Peyer's patch (tissue), 4 donors: ENCODE measurements around the gene SCN2B. TPM values are rescaled to one million over a fixed set of nuclear protein-coding genes. Genes with fewer than 3 reads are reported as not detected.
"Not testable (repeated sequence)": the region's sequence is repeated elsewhere in the genome, so short reads cannot be mapped to it uniquely, and the experiment has no call there.

Experiments
- DNase-seq, 3 donors: peaks; one replicate each; pipeline ENCODE4 v3.0.0-alpha.2; 2017 to 2019
- H3K27ac ChIP-seq, 4 donors: fragments of 200-600 bp; sonication (generic); one replicate each; pipeline ENCODE4 v1.5.1; 2016 to 2019
- H3K27me3 ChIP-seq, 2 donors: fragments of 200-600 bp; sonication (generic); one replicate each; pipeline ENCODE4 v1.5.1; 2019
- H3K36me3 ChIP-seq, 3 donors: fragments of 200-600 bp; sonication (generic); one replicate each; pipeline ENCODE4 v1.5.1; 2016 to 2019
- H3K4me1 ChIP-seq, 4 donors: fragments of 200-600 bp; sonication (generic); one replicate each; pipeline ENCODE4 v1.5.1; 2016 to 2019
- H3K4me3 ChIP-seq, 4 donors: fragments of 200-600 bp; sonication (generic); 1 replicate in 3 of 4; 2 replicates in 1 of 4; pipeline ENCODE4 v1.5.1; 2016 to 2019; ENCODE audit warnings: mild to moderate bottlenecking in 1 of 4
- H3K9me3 ChIP-seq, 4 donors: fragments of 200-600 bp; sonication (generic); one replicate each; pipeline ENCODE4 v1.5.1; 2016 to 2019; ENCODE audit warnings: mild to moderate bottlenecking in 1 of 4
- CTCF ChIP-seq, 6 experiments: fragments of 450-650 bp in 4 of 6; fragments of 200-600 bp in 2 of 6; sonication (generic) in 1 of 6; IDR thresholded peaks; one replicate each; pipeline ENCODE4 v1.5.1; 2017 to 2019; ENCODE audit warnings: antibody characterized with exemption in 6 of 6, mild to moderate bottlenecking in 3 of 6, moderate library complexity in 1 of 6
- POLR2A ChIP-seq, 2 donors: fragments of 450-650 bp; IDR thresholded peaks; one replicate each; pipeline ENCODE4 v1.5.1; 2017; ENCODE audit warnings: antibody characterized with exemption in 2 of 2, mild to moderate bottlenecking in 2 of 2, moderate library complexity in 2 of 2
- total RNA-seq, 4 donors: library from RNA; depleted of rRNA; stranded (reverse); fragments of >200 nt; gene quantifications; one replicate each; pipeline ENCODE4 v1.1.0, GENCODE V29; 2016

The SCN2B gene
- total RNA-seq, 4 donors from 2014 or later, result 0.13 to 0.38 TPM; not detected in 2

- H3K27me3 ChIP-seq, result no peaks in the 10 kb centered on the region
- H3K4me3 ChIP-seq, result no peak overlapping the region
- DNase-seq, result no peak
- TF ChIP-seq POLR2A (IDR thresholded peaks at IDR 0.05), result no peak
- TF ChIP-seq CTCF (IDR thresholded peaks at IDR 0.05), result no peak
- no peaks in the 10 kb centered on the region for H3K36me3 ChIP-seq
- peaks cover 0 to 2% (median 0%) of the 10 kb centered on the region in 4 donors for H3K9me3 ChIP-seq
- H3K4me1 ChIP-seq, result peaks cover 0 to 24% (median 0%) of the 10 kb centered on the region in 4 donors
- H3K27ac ChIP-seq, result peak overlapping the region in 1 of 4 donors; percentile 64
Measured at GRCh38 chr11:118193910-118194566, 17.6 kb upstream of the SCN2B start.

GRCh38 chr11:118192817-118193216, 16.4 kb upstream of the SCN2B start:
- not testable (repeated sequence) for H3K9me3 ChIP-seq, H3K27me3 ChIP-seq, H3K36me3 ChIP-seq, H3K4me3 ChIP-seq, DNase-seq, H3K27ac ChIP-seq
- peaks cover 0 to 13% (median 0%) of the 10 kb centered on the region in 4 donors for H3K4me1 ChIP-seq

- not testable (repeated sequence) for DNase-seq, H3K36me3 ChIP-seq, H3K9me3 ChIP-seq, H3K4me3 ChIP-seq, H3K27me3 ChIP-seq, H3K27ac ChIP-seq
- peaks cover 0 to 13% (median 0%) of the 10 kb centered on the region in 4 donors for H3K4me1 ChIP-seq
Measured at GRCh38 chr11:118190942-118191506, 14.6 kb upstream of the SCN2B start.

GRCh38 chr11:118186346-118187107, 10.1 kb upstream of the SCN2B start:
- no peak overlapping the region for H3K27ac ChIP-seq
- no peaks in the 10 kb centered on the region for H3K4me1 ChIP-seq
- H3K36me3 ChIP-seq, result no peaks in the 10 kb centered on the region
- H3K4me3 ChIP-seq, result no peak overlapping the region
- TF ChIP-seq CTCF (IDR thresholded peaks at IDR 0.05) (no peak), POLR2A (IDR thresholded peaks at IDR 0.05) (no peak)
- H3K9me3 ChIP-seq, result peaks cover 0 to 2% (median 0%) of the 10 kb centered on the region in 4 donors
- DNase-seq, result no peak
- H3K27me3 ChIP-seq, result no peaks in the 10 kb centered on the region

- no peak overlapping the region for H3K4me3 ChIP-seq
- no peaks in the 10 kb centered on the region for H3K9me3 ChIP-seq
- no peak overlapping the region for H3K27ac ChIP-seq
- no peaks in the 10 kb centered on the region for H3K36me3 ChIP-seq
- no peak for DNase-seq
- H3K4me1 ChIP-seq, result no peaks in the 10 kb centered on the region
- TF ChIP-seq POLR2A (IDR thresholded peaks at IDR 0.05) (no peak), CTCF (IDR thresholded peaks at IDR 0.05) (no peak)
- no peaks in the 10 kb centered on the region for H3K27me3 ChIP-seq
Measured at GRCh38 chr11:118184784-118185579, 8.5 kb upstream of the SCN2B start.

- H3K9me3 ChIP-seq, H3K4me1 ChIP-seq, H3K27ac ChIP-seq, H3K36me3 ChIP-seq, DNase-seq, H3K27me3 ChIP-seq, H3K4me3 ChIP-seq: not testable (repeated sequence)
Measured at GRCh38 chr11:118183691-118184090, 7.3 kb upstream of the SCN2B start.
